ENCODE measurements around the gene TM4SF18.

- no peak for TF ChIP-seq CTCF (IDR thresholded peaks at IDR 0.05)
- no peak for TF ChIP-seq EZH2 (IDR thresholded peaks at IDR 0.05)
- TF ChIP-seq EZH2phosphoT487 (IDR thresholded peaks at IDR 0.05) = no peak
These were observed 22.7 kb upstream of the TM4SF18 start for GRCh38 chr3:149356044-149356592.

Measured in neural progenitor cell (in vitro differentiated cells).